ENCODE data around the gene MEGF6.

DNA sequence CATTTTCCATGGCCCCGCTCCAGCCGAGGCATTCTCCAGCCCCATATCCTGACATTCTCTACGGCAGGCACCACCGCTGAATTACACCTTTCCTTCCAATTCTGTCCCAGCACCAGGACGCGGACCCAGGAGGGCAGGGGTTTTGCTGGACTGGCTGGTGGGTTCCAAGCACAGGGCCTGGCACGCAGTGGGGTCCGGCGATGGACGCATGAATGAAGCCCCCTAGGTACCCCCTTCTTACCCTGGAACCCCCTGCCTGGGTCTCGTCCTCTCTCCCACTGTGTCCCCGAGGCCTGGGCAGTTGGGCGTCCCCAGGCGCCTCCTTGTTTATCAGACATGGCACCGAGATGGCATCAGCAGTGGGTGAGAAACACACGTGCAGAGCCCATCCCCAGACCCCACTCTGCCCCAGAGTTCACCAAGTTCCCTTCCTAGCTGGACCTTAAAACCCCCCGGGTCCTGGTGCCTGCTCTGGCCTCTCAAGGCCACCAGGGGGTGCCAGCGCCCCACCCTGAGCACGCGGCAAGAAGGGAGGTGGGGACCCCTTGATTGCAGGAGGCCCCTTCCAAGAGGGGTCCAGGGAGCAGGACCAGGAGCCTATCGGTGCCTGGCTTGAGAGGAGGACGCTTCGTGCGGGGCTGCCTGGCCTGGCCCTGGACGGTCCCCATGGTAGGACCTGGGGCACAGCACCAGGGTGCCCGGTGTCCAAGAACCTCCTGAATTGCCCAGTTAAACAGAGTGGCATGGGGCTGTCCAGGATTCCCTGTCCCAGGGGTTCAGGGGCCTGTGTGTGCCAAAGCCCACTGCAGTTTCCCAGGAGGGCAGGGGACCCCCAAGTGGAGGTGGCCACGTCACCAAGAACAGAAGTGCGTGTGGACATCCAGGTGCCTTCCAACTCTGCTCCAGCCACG is 46.1 kb downstream of the MEGF6 start:
- TF ChIP-seq, protein P1, sequence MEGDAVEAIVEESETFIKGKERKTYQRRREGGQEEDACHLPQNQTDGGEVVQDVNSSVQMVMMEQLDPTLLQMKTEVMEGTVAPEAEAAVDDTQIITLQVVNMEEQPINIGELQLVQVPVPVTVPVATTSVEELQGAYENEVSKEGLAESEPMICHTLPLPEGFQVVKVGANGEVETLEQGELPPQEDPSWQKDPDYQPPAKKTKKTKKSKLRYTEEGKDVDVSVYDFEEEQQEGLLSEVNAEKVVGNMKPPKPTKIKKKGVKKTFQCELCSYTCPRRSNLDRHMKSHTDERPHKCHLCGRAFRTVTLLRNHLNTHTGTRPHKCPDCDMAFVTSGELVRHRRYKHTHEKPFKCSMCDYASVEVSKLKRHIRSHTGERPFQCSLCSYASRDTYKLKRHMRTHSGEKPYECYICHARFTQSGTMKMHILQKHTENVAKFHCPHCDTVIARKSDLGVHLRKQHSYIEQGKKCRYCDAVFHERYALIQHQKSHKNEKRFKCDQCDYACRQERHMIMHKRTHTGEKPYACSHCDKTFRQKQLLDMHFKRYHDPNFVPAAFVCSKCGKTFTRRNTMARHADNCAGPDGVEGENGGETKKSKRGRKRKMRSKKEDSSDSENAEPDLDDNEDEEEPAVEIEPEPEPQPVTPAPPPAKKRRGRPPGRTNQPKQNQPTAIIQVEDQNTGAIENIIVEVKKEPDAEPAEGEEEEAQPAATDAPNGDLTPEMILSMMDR (IDR thresholded peaks at IDR 0.05) = peak; percentile 67 to 84 (median 79)
- no peak for TF ChIP-seq POLR2A (IDR thresholded peaks at IDR 0.05)

Data from right lobe of liver (tissue), 4 donors.